ENCODE results near the gene SVIL.
"Not testable (repeated sequence)": the region's sequence is repeated elsewhere in the genome, so short reads cannot be mapped to it uniquely, and the experiment has no call there.

Gene SVIL

DNA sequence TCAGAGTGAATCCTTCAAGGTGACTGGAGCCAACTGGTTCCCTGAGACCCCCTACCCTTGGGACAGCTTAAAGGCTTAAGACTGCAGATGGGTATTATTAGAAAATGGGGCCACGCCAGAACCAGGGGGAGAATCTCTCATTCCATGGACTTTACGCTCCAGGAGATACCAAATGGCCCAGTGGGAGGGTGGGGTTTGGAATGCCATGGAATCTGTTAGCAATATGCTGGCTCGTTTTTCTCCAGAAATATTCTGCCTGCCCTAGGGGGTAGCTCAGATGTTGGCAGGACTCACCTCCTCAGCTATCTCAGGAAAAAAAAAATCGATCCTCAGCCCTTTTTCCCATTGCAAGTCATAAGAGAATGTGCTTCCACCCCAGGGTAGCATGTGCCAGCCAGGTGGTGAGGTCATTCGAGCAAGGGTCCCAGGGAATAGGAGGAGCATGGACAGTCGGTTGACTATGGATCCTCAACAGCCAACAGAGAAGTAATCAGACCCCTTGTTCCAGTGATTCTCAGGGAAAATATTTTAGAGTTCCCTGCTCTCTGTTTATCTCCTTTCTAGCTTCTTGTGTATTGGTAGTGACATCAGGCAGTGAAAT is 22.9 kb downstream of the SVIL start:
- Histone ChIP-seq H3K79me2 (ENCODE audit: insufficient read depth, low read length) (no peaks in the 10 kb centered on the region), H4K20me1 (ENCODE audit: insufficient read depth, low read length, poor library complexity, severe bottlenecking) (no peaks in the 10 kb centered on the region), H3K9me2 (replicated peaks; ENCODE audit: low read depth, low read length) (no peaks in the 10 kb centered on the region), H3K36me3 (ENCODE audit: insufficient read depth, low read length) (0 out of 2 replicates have a peak, but pooled peaks cover 7% of the 10 kb centered on the region), H3K27me3 (ENCODE audit: insufficient read depth, low read length, poor library complexity, severe bottlenecking) (no peaks in the 10 kb centered on the region), H3K4me3 (ENCODE audit: low read length, poor library complexity, severe bottlenecking) (no peak overlapping the region), H3K4me1 (ENCODE audit: insufficient read depth, low read length, poor library complexity, severe bottlenecking) (no peaks in the 10 kb centered on the region), H3K9ac (ENCODE audit: low read depth, low read length, poor library complexity, severe bottlenecking) (no peak overlapping the region), H2AFZ (ENCODE audit: low read length) (no peak overlapping the region), H3K9me3 (ENCODE audit: insufficient read depth, low read depth, low read length) (0 out of 2 replicates have a peak, but pooled peaks cover 7% of the 10 kb centered on the region), H3K4me2 (ENCODE audit: low read depth, low read length, poor library complexity, severe bottlenecking) (no peak overlapping the region), H3F3A (ENCODE audit: low read depth) (no peaks in the 10 kb centered on the region)
- TF ChIP-seq EZH2phosphoT487 (IDR thresholded peaks at IDR 0.05; ENCODE audit: borderline replicate concordance) (no peak), CTCF (conservative IDR thresholded peaks at IDR 0.05; ENCODE audit: low read length) (no peak)

DNA sequence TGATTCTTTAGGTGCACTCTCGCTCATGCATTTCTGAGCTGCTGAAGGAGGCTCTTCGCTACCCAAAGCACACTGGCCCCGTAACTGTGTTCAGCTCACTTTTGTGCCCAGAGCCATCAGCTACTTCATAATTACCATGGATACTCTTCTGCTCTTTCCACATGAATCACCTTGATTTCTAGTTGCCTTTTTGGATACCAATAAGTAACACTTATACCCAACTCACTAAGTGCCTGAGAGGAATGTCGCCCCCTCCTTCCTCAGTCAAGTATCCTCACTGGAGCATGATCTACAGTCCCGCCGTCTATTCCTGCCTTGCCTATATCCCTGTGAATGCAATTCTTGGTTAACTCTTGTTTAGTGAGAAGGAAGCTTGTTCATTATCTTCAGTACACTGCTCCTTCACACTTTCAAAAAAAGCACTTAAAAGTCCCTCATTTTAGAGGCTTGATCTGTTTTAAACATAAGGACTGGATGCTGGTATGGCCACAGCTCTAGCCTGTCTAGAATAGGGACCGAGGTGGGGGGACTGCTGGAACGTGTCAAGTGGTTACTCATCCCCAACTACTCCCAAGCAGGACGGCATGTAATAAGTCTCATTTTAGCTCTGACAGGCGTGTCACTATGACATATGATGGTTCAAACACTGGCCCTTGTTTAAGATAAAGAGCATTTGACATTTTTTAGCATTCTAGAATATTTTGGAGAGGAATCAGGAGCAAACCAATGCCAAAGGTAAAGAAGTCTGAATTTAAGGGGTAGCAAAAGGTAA is 23.7 kb downstream of the SVIL start:
- no peak overlapping the region for H3K4me3 ChIP-seq (ENCODE audit: low read length, poor library complexity, severe bottlenecking)
- H3K9me2 ChIP-seq (replicated peaks; ENCODE audit: low read depth, low read length): no peaks in the 10 kb centered on the region
- no peak for TF ChIP-seq CTCF (conservative IDR thresholded peaks at IDR 0.05; ENCODE audit: low read length)
- no peaks in the 10 kb centered on the region for H3K27me3 ChIP-seq (ENCODE audit: insufficient read depth, low read length, poor library complexity, severe bottlenecking)
- H3K9me3 ChIP-seq (ENCODE audit: insufficient read depth, low read depth, low read length): 0 out of 2 replicates have a peak, but pooled peaks cover 7% of the 10 kb centered on the region
- H3K36me3 ChIP-seq (ENCODE audit: insufficient read depth, low read length): 0 out of 2 replicates have a peak, but pooled peaks cover 7% of the 10 kb centered on the region
- no peak overlapping the region for H3K9ac ChIP-seq (ENCODE audit: low read depth, low read length, poor library complexity, severe bottlenecking)
- no peaks in the 10 kb centered on the region for H4K20me1 ChIP-seq (ENCODE audit: insufficient read depth, low read length, poor library complexity, severe bottlenecking)
- H3F3A ChIP-seq (ENCODE audit: low read depth): no peaks in the 10 kb centered on the region
- no peaks in the 10 kb centered on the region for H3K79me2 ChIP-seq (ENCODE audit: insufficient read depth, low read length)
- H3K4me1 ChIP-seq (ENCODE audit: insufficient read depth, low read length, poor library complexity, severe bottlenecking): no peaks in the 10 kb centered on the region
- no peak overlapping the region for H3K4me2 ChIP-seq (ENCODE audit: low read depth, low read length, poor library complexity, severe bottlenecking)
- no peak overlapping the region for H2AFZ ChIP-seq (ENCODE audit: low read length)

GRCh38 chr10:29610331-29610730 is 24.4 kb downstream of the SVIL start:
- not testable (repeated sequence) for H3K9ac ChIP-seq (ENCODE audit: low read depth, low read length, poor library complexity, severe bottlenecking); H3K4me3 ChIP-seq (ENCODE audit: low read length, poor library complexity, severe bottlenecking); H3K27me3 ChIP-seq (ENCODE audit: insufficient read depth, low read length, poor library complexity, severe bottlenecking); H2AFZ ChIP-seq (ENCODE audit: low read length); H3K9me3 ChIP-seq (ENCODE audit: insufficient read depth, low read depth, low read length); H3K4me1 ChIP-seq (ENCODE audit: insufficient read depth, low read length, poor library complexity, severe bottlenecking); H3K36me3 ChIP-seq (ENCODE audit: insufficient read depth, low read length); H4K20me1 ChIP-seq (ENCODE audit: insufficient read depth, low read length, poor library complexity, severe bottlenecking); H3K4me2 ChIP-seq (ENCODE audit: low read depth, low read length, poor library complexity, severe bottlenecking); H3K79me2 ChIP-seq (ENCODE audit: insufficient read depth, low read length); H3F3A ChIP-seq (ENCODE audit: low read depth); H3K9me2 ChIP-seq (replicated peaks; ENCODE audit: low read depth, low read length)
